HuH-7 (cell line): Measurements from ENCODE around the gene PDCD4.

Source experiments
- DNase-seq: peaks from one replicate; pipeline ENCODE4 v3.0.0; 2011; ENCODE audit warnings: low spot score

PDCD4 gene

DNA sequence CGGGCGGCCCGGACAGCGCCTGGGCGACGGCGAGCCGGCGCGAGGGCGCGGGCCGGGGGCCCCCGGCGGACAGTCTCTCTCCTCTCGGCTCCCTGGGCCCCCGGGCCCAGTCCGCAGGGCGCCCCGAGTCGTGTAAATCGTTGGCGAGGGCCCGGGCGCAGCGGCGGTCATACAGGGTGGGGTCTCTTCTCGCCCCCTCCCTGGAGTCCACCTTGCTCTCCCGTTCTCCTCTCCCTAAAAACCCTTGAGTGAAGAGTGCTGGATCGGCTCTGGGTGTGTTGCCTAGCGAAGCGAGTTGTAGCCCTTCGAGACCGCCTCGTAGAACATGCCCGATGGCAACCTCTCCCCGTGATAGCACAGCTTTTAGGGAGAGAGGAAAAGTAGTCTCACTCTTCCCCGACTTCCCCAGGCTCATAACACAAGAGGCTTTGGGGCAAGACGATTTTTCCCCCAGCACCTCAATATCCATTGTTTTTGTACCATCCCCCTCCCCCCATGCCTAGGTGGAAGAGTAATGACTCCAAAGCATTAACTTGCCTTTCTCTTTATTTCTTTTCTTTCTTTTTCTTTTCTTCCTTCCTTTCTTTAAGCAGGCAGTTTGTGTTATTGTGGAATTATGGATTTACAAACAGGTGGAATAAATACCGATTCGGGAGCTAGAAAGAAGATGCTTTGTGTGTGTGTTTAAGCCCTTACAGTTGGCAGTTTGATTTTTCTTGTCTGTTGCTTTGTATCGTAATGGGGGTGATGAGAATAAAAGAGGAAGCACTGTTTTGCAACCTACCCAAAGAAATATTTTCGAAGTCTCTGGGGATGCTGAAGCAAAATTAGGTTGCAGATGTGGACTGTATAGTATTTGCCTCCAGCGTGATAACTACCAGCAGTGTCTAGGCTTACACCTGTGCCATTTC, 48.5 kb downstream of the PDCD4 start:
- no peak for DNase-seq

DNA sequence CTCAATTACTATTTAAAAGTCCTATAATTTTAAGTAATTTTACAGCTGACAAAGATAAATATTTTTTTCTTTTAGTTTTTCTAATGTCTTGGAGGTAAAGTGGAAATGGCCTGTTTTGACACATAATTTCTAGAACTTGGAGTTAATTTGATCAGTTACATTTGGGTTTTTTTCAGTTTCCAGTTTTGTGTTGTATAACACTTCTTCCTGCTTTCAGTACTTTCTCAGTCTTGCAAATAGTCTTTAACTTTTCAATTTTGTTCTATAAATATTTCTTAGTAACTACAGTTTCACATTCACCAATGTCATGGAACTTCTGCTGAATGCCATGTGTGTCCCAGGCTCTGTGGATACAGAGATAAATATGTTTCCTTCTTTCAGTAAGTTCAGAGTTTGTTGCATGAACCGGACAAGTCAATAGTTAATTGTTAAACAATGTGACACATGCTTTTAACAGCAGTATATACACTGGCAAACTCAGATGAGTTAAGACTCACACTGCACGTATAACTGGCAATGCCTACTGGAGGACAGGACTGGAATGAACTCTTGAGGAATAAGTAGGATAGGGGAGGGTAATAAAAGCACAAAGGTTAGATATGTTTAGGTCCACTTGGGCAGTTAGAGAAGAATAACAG, 52.2 kb downstream of the PDCD4 start:
- no peak for DNase-seq

- DNase-seq = no peak
These were observed 55.7 kb downstream of the PDCD4 start for GRCh38 chr10:110927461-110927860.

GRCh38 chr10:110931769-110932381, 60.1 kb downstream of the PDCD4 start:
- no peak for DNase-seq

GRCh38 chr10:110932505-110933180, 60.9 kb downstream of the PDCD4 start:
- DNase-seq = no peak

- DNase-seq = no peak
These were observed 65.0 kb downstream of the PDCD4 start for GRCh38 chr10:110936757-110937156.

GRCh38 chr10:110939419-110939818, 67.7 kb downstream of the PDCD4 start:
- no peak for DNase-seq

DNA sequence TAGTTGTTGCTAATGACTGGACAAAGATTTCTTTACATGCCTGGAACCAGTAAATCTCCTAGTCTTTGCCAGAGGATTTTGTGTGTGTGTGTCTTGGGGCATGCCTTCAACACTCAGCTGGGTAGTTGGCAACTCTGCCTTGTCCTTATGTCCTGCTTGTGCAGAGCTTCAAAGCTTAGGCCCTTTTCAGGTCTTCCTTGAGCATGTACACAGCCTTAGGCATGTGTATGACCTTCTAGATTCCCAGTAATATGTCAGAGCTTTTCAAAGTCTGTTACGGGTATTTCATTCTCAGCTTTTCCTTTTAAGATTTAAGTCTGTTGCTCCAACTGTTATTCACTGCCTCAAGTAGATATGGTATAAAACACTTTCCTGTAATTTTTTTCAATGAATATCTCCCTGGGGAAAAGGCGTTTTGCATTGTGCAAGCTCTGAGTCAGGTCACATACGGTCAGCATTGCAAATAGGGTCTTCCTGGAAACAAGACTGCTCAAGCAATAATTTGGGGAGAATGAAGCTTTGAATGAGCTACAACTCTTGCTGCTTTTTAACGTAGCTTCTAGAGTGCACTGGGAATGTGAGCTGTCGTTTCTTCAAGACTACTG, 73.2 kb downstream of the PDCD4 start:
- DNase-seq = no peak

DNA sequence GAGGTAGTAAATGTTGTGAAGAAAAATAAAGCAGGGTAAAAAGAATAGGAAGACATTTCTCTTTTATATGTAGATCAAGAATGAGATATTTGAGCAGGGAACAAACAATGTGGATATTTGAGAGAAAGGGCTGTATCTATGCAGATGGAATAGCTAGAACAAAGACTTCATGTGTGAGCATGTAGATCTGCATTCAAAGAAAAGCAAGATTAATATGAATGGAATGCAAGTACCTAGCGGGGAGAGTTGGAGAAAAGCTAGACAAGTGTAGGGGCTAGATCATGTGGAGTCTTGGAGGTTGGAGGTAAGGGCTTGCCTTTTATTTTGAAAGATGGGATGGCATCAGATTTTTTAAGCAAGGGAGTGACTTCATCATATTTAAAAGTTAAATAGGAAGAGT, 74.8 kb downstream of the PDCD4 start:
- DNase-seq = no peak

DNA sequence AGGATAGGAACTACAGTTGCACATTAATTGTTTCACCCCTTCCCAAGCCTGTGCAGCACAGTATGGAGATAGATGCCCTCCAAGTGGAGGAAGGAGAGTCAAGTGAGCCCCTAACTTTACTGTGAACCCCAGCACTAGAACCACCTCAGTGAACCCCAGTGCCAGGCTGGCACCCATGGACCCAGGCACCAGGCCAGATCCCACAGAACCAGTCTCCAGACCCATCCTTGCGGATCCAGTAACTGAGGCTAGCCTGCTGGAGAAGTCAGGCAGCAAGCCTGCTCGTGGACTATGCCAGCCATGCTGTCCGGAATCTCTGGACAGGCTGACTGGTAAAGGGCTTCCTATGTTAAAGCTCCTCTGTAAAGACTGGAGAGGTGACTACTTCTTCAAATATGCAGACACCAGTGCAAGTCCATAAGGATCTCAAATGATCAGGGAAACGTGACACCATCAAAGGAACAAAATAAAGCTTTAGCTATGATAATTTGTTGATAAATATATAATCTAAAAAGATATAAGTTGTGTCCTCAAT, 75.4 kb downstream of the PDCD4 start:
- DNase-seq = no peak
